ENCODE measurements around the gene SAMD1.

The SAMD1 gene

GRCh38 chr19:14090509-14091080, at the start of gene SAMD1:
Gene SAMD1 (minus strand): TSS chr19:14090751.
- H3K27ac ChIP-seq = peak within 1 kb of the TSS; percentile 93
- TF ChIP-seq ZFX (IDR thresholded peaks at IDR 0.05) = no peak
- TF ChIP-seq CTCF (conservative IDR thresholded peaks at IDR 0.05) = no peak

- H3K27ac ChIP-seq = no peak overlapping the region
- TF ChIP-seq CTCF (conservative IDR thresholded peaks at IDR 0.05) = no peak
- TF ChIP-seq ZFX (IDR thresholded peaks at IDR 0.05) = no peak
Measured at GRCh38 chr19:14139944-14140343, 49.4 kb upstream of the SAMD1 start.

DNA sequence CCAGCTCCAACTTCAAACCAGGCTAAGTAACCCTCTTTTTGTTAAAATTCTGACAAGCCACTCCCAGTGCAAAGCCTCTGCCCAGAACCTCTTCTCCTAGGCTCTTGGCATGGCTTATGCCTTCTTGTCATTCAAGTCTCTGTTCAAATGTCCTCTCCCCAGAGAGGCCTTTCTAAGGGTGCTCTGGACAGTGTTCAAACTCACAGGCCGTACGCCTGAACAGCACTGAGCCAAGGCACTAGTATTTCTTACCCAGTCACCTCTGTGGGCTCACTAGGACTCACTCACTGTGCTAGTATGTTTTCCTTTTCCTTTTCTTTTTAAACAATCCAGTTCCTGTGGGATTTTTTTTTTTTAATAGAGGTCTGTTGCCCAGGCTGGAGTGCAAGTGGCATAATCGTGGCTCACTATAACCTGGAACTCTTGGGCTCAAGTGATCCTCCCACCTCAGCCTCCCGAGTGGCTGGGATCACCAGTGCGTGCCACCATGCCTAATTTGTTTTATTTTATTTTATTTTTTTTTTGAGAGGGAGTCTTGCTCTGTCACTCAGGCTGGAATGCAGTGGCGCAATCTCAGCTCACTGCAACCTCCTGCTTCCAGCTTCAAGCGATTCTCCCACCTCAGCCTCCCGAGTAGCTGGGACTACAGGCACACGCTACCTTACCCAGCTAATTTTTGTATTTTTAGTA, 48.2 kb upstream of the SAMD1 start:
- TF ChIP-seq CTCF (conservative IDR thresholded peaks at IDR 0.05) (no peak), ZFX (IDR thresholded peaks at IDR 0.05) (no peak)
- no peak overlapping the region for H3K27ac ChIP-seq

DNA sequence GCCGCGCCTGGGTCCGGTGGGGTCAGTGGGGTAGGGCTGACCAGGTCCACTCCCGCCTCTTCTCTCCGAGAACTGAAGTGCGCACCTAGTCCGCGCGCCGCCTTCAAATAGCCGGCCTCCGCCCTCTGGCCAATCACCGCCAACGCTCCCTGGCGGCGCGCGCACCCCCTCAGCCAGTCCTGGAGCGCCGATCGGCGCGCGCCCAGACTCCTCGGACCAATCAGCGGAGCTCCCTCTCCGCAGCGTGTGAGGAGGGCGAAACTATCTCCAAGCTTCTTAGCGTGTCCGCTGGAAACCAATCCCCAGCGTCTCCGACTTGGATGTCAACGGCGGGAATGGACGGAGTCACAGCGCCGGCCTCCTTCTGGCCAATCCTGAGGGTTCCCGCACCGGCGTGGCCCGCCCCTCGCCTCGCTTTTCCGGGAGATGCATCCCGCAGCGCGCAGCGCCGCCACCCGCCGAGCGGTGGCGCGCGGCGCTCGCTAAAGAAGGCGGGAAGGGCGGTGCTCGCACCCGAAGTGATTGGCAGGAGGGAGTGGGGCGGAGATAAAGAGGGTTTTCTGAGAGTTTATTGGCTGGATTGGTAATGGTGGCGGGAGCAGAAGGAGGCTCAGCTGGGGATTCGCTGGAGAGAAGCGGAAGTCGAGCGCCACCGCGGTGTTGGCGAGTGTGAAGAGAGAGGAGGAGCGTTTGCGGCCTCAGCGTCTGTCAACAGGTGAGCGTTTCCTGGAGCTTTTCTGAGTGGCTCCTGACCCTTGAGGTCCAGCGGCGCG, 46.1 kb upstream of the SAMD1 start, which contains the start of gene ASF1B:
Gene ASF1B, minus strand, starts transcription at position 81 of the 773 bp plus-strand sequence. CDS start 133 bp downstream, outside the sequence.
- TF ChIP-seq CTCF (conservative IDR thresholded peaks at IDR 0.05) (peak; percentile 99), ZFX (IDR thresholded peaks at IDR 0.05) (no peak)
- H3K27ac ChIP-seq = peak within 1 kb of the TSS; percentile 86

DNA sequence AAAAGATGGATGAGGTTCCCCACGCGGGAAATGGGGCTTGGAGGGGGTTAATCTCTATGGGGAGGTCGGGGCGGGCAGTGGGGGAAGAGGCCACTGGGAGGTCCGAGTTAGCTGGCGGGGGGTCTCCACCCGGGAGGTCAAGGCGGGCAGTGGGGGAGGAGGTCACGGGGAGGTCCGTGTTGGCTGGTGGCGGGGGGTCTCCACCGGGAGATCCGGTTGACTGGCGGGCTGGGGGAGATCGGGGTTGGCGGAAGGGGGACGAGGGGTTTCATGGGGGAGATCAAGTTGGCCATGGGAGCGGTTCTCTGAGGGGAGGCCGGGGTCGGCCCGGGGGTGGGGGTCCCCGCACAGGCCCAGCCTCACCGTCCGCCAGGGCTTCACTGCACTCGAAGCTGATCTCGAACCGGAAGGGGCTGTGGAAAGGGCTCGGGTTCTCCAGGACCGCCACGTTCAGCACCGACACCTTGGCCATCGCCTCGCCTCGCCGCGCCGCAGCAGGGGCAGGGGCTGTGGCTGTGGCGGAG, 45.5 kb upstream of the SAMD1 start:
- peak overlapping the region; percentile 84 for H3K27ac ChIP-seq
- peak; percentile 30; the same call in 1 of the 2 replicates for TF ChIP-seq ZFX (IDR thresholded peaks at IDR 0.05)
- no peak for TF ChIP-seq CTCF (conservative IDR thresholded peaks at IDR 0.05)

GRCh38 chr19:14135355-14135754, 44.8 kb upstream of the SAMD1 start:
- TF ChIP-seq CTCF (conservative IDR thresholded peaks at IDR 0.05) (no peak), ZFX (IDR thresholded peaks at IDR 0.05) (no peak)

More at GRCh38 chr19:14135355-14135754, 44.8 kb upstream of the SAMD1 start:
- H3K27ac ChIP-seq = peak overlapping the region; percentile 84

Data from C4-2B (cell line).